A549 (cell line): ENCODE measurements around the gene CHST11.

Experiments
- MAZ ChIP-seq: fragments of 150-350 bp; IDR thresholded peaks from 2 replicates; pipeline ENCODE4 v1.6.1; 2014; ENCODE audit warnings: antibody characterized with exemption, low read depth, low read length, borderline replicate concordance
- NR3C1 ChIP-seq: fragments of >200 bp; sonication (Bioruptor Twin); formaldehyde crosslinking; IDR thresholded peaks from 3 replicates; pipeline ENCODE4 v1.6.1; 2017
- PBX3 ChIP-seq: IDR thresholded peaks from 2 replicates; pipeline ENCODE4 v1.6.1; 2012
- POLR2A ChIP-seq: IDR thresholded peaks from 2 replicates; pipeline ENCODE4 v1.6.1; 2012; ENCODE audit warnings: mild to moderate bottlenecking, low read length
- TP53 ChIP-seq: fragments of 250-450 bp; sonication (Bioruptor Pico); IDR thresholded peaks from 2 replicates; pipeline ENCODE4 v1.5.0; 2021; ENCODE audit warnings: mild to moderate bottlenecking, moderate library complexity
- TF ChIP-seq, protein P1 (sequence below): fragments of >200 bp; sonication (Bioruptor Twin); formaldehyde crosslinking; IDR thresholded peaks from 3 replicates; pipeline ENCODE4 v1.5.1; 2016
- TF ChIP-seq, protein P2 (sequence below): fragments of 250-450 bp; sonication (Bioruptor Pico); IDR thresholded peaks from 2 replicates; pipeline ENCODE4 v1.5.0; 2021; ENCODE audit warnings: mild to moderate bottlenecking, moderate library complexity, borderline replicate concordance
- TF ChIP-seq, protein P3 (sequence below): fragments of 150-350 bp; IDR thresholded peaks from 2 replicates; pipeline ENCODE4 v1.6.1; 2014; ENCODE audit warnings: low read depth, mild to moderate bottlenecking, low read length

DNA sequence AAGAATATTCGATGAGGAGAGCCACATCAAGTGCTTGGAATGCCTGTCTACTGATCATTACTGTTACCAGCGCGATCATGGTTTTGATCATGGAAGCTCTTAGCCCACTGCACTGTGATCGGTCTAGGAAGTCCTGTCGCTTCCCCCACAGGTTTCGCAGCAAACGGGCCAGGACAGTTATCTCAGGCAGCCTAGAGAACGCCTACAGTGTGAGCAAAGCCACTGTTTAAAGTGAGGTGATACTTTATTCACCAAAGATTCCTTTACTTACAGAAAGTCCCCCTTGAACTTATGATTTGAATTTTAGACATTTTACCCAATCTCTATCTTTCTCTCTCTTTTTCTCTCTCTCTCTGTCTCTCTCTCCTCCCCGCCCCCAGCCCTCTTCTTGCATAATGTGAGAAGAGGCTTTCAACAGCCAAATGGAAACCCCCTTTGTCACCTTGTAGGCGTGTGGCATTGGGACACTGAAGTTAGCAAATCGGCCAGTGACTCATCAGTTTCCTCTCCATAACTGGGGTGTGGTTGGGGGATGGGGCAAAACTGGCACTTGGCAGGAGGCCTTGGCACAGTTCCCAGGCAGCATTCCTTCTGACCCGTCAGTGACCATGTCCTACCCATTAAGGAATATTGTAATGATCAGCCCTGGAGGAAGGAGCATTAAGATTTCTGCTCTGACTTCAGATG is 214.8 kb downstream of the CHST11 start:
- TF ChIP-seq, protein P1, sequence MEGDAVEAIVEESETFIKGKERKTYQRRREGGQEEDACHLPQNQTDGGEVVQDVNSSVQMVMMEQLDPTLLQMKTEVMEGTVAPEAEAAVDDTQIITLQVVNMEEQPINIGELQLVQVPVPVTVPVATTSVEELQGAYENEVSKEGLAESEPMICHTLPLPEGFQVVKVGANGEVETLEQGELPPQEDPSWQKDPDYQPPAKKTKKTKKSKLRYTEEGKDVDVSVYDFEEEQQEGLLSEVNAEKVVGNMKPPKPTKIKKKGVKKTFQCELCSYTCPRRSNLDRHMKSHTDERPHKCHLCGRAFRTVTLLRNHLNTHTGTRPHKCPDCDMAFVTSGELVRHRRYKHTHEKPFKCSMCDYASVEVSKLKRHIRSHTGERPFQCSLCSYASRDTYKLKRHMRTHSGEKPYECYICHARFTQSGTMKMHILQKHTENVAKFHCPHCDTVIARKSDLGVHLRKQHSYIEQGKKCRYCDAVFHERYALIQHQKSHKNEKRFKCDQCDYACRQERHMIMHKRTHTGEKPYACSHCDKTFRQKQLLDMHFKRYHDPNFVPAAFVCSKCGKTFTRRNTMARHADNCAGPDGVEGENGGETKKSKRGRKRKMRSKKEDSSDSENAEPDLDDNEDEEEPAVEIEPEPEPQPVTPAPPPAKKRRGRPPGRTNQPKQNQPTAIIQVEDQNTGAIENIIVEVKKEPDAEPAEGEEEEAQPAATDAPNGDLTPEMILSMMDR: no peak
- TF ChIP-seq PBX3: peak; percentile 77
- TF ChIP-seq, protein P2, sequence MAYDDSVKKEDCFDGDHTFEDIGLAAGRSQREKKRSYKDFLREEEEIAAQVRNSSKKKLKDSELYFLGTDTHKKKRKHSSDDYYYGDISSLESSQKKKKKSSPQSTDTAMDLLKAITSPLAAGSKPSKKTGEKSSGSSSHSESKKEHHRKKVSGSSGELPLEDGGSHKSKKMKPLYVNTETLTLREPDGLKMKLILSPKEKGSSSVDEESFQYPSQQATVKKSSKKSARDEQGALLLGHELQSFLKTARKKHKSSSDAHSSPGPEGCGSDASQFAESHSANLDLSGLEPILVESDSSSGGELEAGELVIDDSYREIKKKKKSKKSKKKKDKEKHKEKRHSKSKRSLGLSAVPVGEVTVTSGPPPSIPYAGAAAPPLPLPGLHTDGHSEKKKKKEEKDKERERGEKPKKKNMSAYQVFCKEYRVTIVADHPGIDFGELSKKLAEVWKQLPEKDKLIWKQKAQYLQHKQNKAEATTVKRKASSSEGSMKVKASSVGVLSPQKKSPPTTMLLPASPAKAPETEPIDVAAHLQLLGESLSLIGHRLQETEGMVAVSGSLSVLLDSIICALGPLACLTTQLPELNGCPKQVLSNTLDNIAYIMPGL (CRISPR knock-in tag): no peak; the same call in 1 of the 2 replicates
- TF ChIP-seq POLR2A: no peak
- no peak for TF ChIP-seq NR3C1
- no peak for TF ChIP-seq TP53
- TF ChIP-seq, protein P3, sequence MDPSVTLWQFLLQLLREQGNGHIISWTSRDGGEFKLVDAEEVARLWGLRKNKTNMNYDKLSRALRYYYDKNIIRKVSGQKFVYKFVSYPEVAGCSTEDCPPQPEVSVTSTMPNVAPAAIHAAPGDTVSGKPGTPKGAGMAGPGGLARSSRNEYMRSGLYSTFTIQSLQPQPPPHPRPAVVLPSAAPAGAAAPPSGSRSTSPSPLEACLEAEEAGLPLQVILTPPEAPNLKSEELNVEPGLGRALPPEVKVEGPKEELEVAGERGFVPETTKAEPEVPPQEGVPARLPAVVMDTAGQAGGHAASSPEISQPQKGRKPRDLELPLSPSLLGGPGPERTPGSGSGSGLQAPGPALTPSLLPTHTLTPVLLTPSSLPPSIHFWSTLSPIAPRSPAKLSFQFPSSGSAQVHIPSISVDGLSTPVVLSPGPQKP: no peak
- TF ChIP-seq MAZ: no peak
